ENCODE measurements around the gene SLC7A14. TPM values are rescaled to one million over a fixed set of nuclear protein-coding genes. Genes with fewer than 3 reads are reported as not detected.

The SLC7A14 gene
- total and polyA plus RNA-seq, 2 donors (not counting 3 experiments of a cell fraction or from before 2014, with no cell fraction given) = 0.07 to 0.57 TPM

GRCh38 chr3:170475092-170475685 lies 110.7 kb downstream of the SLC7A14 start:
- H3K27ac ChIP-seq (ENCODE audit: insufficient read depth, low read depth, low read length) = no peak overlapping the region
- BruUV-seq (replicated peaks) = no TSS peak
- H2AFZ ChIP-seq (ENCODE audit: low read depth, low read length) = no peak overlapping the region
- H3K4me1 ChIP-seq (ENCODE audit: control insufficient read depth, extremely low read depth, insufficient read depth, low read length) = no peaks in the 10 kb centered on the region
- no peaks in the 10 kb centered on the region for H3K36me3 ChIP-seq (ENCODE audit: control insufficient read depth in 2 of 2, extremely low read depth in 1 of 2, insufficient read depth in 2 of 2, low read length in 2 of 2)
- H3K9ac ChIP-seq (replicated peaks; ENCODE audit: extremely low read depth, insufficient read depth, low read length) = no peak overlapping the region
- H3K9me3 ChIP-seq (replicated peaks; ENCODE audit: control insufficient read depth, insufficient read depth, low read length) = no peaks in the 10 kb centered on the region
- intact Hi-C loops (cut with micrococcal nuclease) = no loop called here
- H3K79me2 ChIP-seq (ENCODE audit: control insufficient read depth, insufficient read depth, low read length) = no peaks in the 10 kb centered on the region
- no peak for FAIRE-seq
- ChIA-PET CTCF (interaction anchor here (1.0 to 2.0 kb wide), 3 partner anchors 13 to 374 kb away, joined by 3 to 5 read pairs (median 4); no protein-coding TSS in a partner anchor), POLR2A (no interaction called here)
- dilution Hi-C loops (cut with MboI; ENCODE audit: extremely low pct_ligation_motif_present, low sequenced_read_pairs) = no loop called here
- no peaks in the 10 kb centered on the region for H3K27me3 ChIP-seq (ENCODE audit: control insufficient read depth in 2 of 2, insufficient read depth in 2 of 2, low read length in 2 of 2)
- no peaks in the 10 kb centered on the region for H3K9me1 ChIP-seq (replicated peaks; ENCODE audit: control insufficient read depth, extremely low read depth, insufficient read depth, low read length)
- H4K20me1 ChIP-seq (replicated peaks; ENCODE audit: control insufficient read depth, extremely low read depth, insufficient read depth, low read length) = no peaks in the 10 kb centered on the region
- no peak overlapping the region for H3K4me3 ChIP-seq (replicated peaks in 1 of 3; ENCODE audit: insufficient read depth in 1 of 3, low read depth in 1 of 3, low read length in 3 of 3)
- DNase-seq (ENCODE audit: low read depth, low spot score) = no peak
- H3K4me2 ChIP-seq (ENCODE audit: insufficient read depth, low read length) = no peak overlapping the region
- TF ChIP-seq EZH2 (IDR thresholded peaks at IDR 0.05; ENCODE audit: borderline replicate concordance, low read depth, low read length, severe bottlenecking) (no peak), FOS (IDR thresholded peaks at IDR 0.05; ENCODE audit: borderline replicate concordance, insufficient read depth, low read length) (no peak), MYC (IDR thresholded peaks at IDR 0.05; ENCODE audit: low read depth, low read length) (no peak), CTCF (IDR thresholded peaks at IDR 0.05; ENCODE audit: extremely low read depth in 1 of 2, insufficient read depth in 1 of 2, low read depth in 1 of 2, low read length in 2 of 2) (no peak), POLR2AphosphoS5 (IDR thresholded peaks at IDR 0.05; ENCODE audit: insufficient read depth, low read depth, low read length) (no peak), JUN (IDR thresholded peaks at IDR 0.05; ENCODE audit: borderline replicate concordance, insufficient read depth, insufficient read length, low read depth) (no peak), GATA2 (IDR thresholded peaks at IDR 0.05; ENCODE audit: insufficient read depth, insufficient read length, low read depth, low read length) (no peak), MAX (IDR thresholded peaks at IDR 0.05; ENCODE audit: insufficient read depth, insufficient read length) (no peak), POLR2A (IDR thresholded peaks at IDR 0.05; ENCODE audit: low read depth, low read length) (no peak)
